Measurements from ENCODE around the gene CRYBA4. TPM values are rescaled to one million over a fixed set of nuclear protein-coding genes. Genes with fewer than 3 reads are reported as not detected.

Gene CRYBA4
- total RNA-seq, 2 donors from 2014 or later: 0.47 TPM; not detected in 1

- H3K36me3 ChIP-seq: no peaks in the 10 kb centered on the region
- intact Hi-C loops (cut with DNase I): no loop called here
- no peaks in the 10 kb centered on the region for H3K4me1 ChIP-seq
- H3K9me3 ChIP-seq: no peaks in the 10 kb centered on the region
- no peak overlapping the region for H3K9ac ChIP-seq (ENCODE audit: low read depth in 2 of 2, low read length in 2 of 2)
- no peaks in the 10 kb centered on the region for H3K27me3 ChIP-seq
- no peak for DNase-seq
- TF ChIP-seq CTCF (IDR thresholded peaks at IDR 0.05): no peak
- H3K4me3 ChIP-seq: no peak overlapping the region
- no peak overlapping the region for H3K27ac ChIP-seq
These were observed 22.3 kb upstream of the CRYBA4 start for GRCh38 chr22:26599505-26599904.

- Histone ChIP-seq H3K9ac (ENCODE audit: low read depth in 2 of 2, low read length in 2 of 2) (no peak overlapping the region), H3K9me3 (no peaks in the 10 kb centered on the region), H3K4me3 (no peak overlapping the region), H3K4me1 (no peaks in the 10 kb centered on the region), H3K36me3 (no peaks in the 10 kb centered on the region), H3K27me3 (no peaks in the 10 kb centered on the region), H3K27ac (no peak overlapping the region)
- no peak for TF ChIP-seq CTCF (IDR thresholded peaks at IDR 0.05)
- intact Hi-C loops (cut with DNase I): no loop called here
- DNase-seq: no peak
These were observed 20.0 kb upstream of the CRYBA4 start for GRCh38 chr22:26601726-26602125.

GRCh38 chr22:26602127-26602526 is 19.6 kb upstream of the CRYBA4 start:
- no peak for TF ChIP-seq CTCF (IDR thresholded peaks at IDR 0.05)
- no peaks in the 10 kb centered on the region for H3K4me1 ChIP-seq
- H3K9me3 ChIP-seq: no peaks in the 10 kb centered on the region
- H3K36me3 ChIP-seq: no peaks in the 10 kb centered on the region
- intact Hi-C loops (cut with DNase I): no loop called here
- no peak overlapping the region for H3K9ac ChIP-seq (ENCODE audit: low read depth in 2 of 2, low read length in 2 of 2)
- H3K27ac ChIP-seq: no peak overlapping the region
- no peak for DNase-seq
- H3K4me3 ChIP-seq: no peak overlapping the region
- H3K27me3 ChIP-seq: no peaks in the 10 kb centered on the region

GRCh38 chr22:26604368-26604767 is 17.4 kb upstream of the CRYBA4 start:
- H3K9me3 ChIP-seq: no peaks in the 10 kb centered on the region
- no peaks in the 10 kb centered on the region for H3K27me3 ChIP-seq
- H3K9ac ChIP-seq (ENCODE audit: low read depth in 2 of 2, low read length in 2 of 2): no peak overlapping the region
- TF ChIP-seq CTCF (IDR thresholded peaks at IDR 0.05): no peak
- no peak overlapping the region for H3K4me3 ChIP-seq
- H3K4me1 ChIP-seq: no peaks in the 10 kb centered on the region
- DNase-seq: no peak
- H3K27ac ChIP-seq: no peak overlapping the region
- intact Hi-C loops (cut with DNase I): no loop called here
- no peaks in the 10 kb centered on the region for H3K36me3 ChIP-seq

GRCh38 chr22:26606611-26607010 is 15.2 kb upstream of the CRYBA4 start:
- H3K4me1 ChIP-seq: no peaks in the 10 kb centered on the region
- H3K27ac ChIP-seq: no peak overlapping the region
- no peak for DNase-seq
- intact Hi-C loops (cut with DNase I): no loop called here
- no peaks in the 10 kb centered on the region for H3K36me3 ChIP-seq
- TF ChIP-seq CTCF (IDR thresholded peaks at IDR 0.05): no peak
- H3K9me3 ChIP-seq: no peaks in the 10 kb centered on the region
- no peak overlapping the region for H3K9ac ChIP-seq (ENCODE audit: low read depth in 2 of 2, low read length in 2 of 2)
- H3K27me3 ChIP-seq: no peaks in the 10 kb centered on the region
- no peak overlapping the region for H3K4me3 ChIP-seq

- H3K36me3 ChIP-seq: no peaks in the 10 kb centered on the region
- no peaks in the 10 kb centered on the region for H3K4me1 ChIP-seq
- DNase-seq: no peak
- no peak overlapping the region for H3K27ac ChIP-seq
- no peak for TF ChIP-seq CTCF (IDR thresholded peaks at IDR 0.05)
- H3K27me3 ChIP-seq: no peaks in the 10 kb centered on the region
- intact Hi-C loops (cut with DNase I): no loop called here
- no peak overlapping the region for H3K4me3 ChIP-seq
- H3K9ac ChIP-seq (ENCODE audit: low read depth in 2 of 2, low read length in 2 of 2): no peak overlapping the region
- H3K9me3 ChIP-seq: no peaks in the 10 kb centered on the region
These were observed 13.6 kb upstream of the CRYBA4 start for GRCh38 chr22:26608129-26608528.

All from colonic mucosa (tissue), 4 donors.